Left renal cortex interstitium (tissue), 4 donors: ENCODE results near the gene TRERF1. TPM values are rescaled to one million over a fixed set of nuclear protein-coding genes. Genes with fewer than 3 reads are reported as not detected.
"Not testable (repeated sequence)": the region's sequence is repeated elsewhere in the genome, so short reads cannot be mapped to it uniquely, and the experiment has no call there.

Experiments used
- DNase-seq, 4 donors: peaks; one replicate each; pipeline ENCODE4 v3.0.0-alpha.2; 2013; ENCODE audit warnings: low read depth in 4 of 4, low spot score in 2 of 4, missing footprints in 1 of 4
- polyA plus RNA-seq, 4 donors: library from polyadenylated mRNA; unstranded; fragments of 120-200 nt; gene quantifications; one replicate each; pipeline ENCODE4 v1.2.1, GENCODE V29; 2013; ENCODE audit not compliant: insufficient read length in 4 of 4

Gene TRERF1
- polyA plus RNA-seq, 4 donors, result 14.1 to 18.4 (median 16.0) TPM

GRCh38 chr6:42450477-42451332 lies 1.0 kb downstream of the TRERF1 start:
- no peak for DNase-seq

GRCh38 chr6:42449917-42450476 lies 1.7 kb downstream of the TRERF1 start:
- DNase-seq, result no peak

GRCh38 chr6:42448927-42449659 lies 2.6 kb downstream of the TRERF1 start:
- no peak for DNase-seq

GRCh38 chr6:42448391-42448790 lies 3.3 kb downstream of the TRERF1 start:
- DNase-seq, result no peak

- no peak for DNase-seq
Observed at GRCh38 chr6:42446996-42447395, 4.7 kb downstream of the TRERF1 start.

GRCh38 chr6:42446370-42446769 lies 5.4 kb downstream of the TRERF1 start:
- DNase-seq, result no peak

GRCh38 chr6:42445955-42446354 lies 5.8 kb downstream of the TRERF1 start:
- not testable (repeated sequence) for DNase-seq

- no peak for DNase-seq
Observed at GRCh38 chr6:42443312-42444060, 8.2 kb downstream of the TRERF1 start.

GRCh38 chr6:42441697-42442081 lies 10.0 kb downstream of the TRERF1 start:
- DNase-seq, result no peak

GRCh38 chr6:42440778-42441696 lies 10.7 kb downstream of the TRERF1 start:
- peak in 1 of 4 donors; percentile 78 for DNase-seq

GRCh38 chr6:42440027-42440426 lies 11.7 kb downstream of the TRERF1 start:
- DNase-seq, result no peak

GRCh38 chr6:42436825-42437224 lies 14.9 kb downstream of the TRERF1 start:
- no peak for DNase-seq

GRCh38 chr6:42434237-42434636 lies 17.5 kb downstream of the TRERF1 start:
- no peak for DNase-seq

- no peak for DNase-seq
Observed at GRCh38 chr6:42433409-42433808, 18.3 kb downstream of the TRERF1 start.

- DNase-seq, result no peak
Observed at GRCh38 chr6:42431877-42432276, 19.8 kb downstream of the TRERF1 start.

GRCh38 chr6:42431356-42431755 lies 20.4 kb downstream of the TRERF1 start:
- no peak for DNase-seq

GRCh38 chr6:42429836-42430235 lies 21.9 kb downstream of the TRERF1 start:
- no peak for DNase-seq

- DNase-seq, result no peak
Observed at GRCh38 chr6:42429042-42429585, 22.6 kb downstream of the TRERF1 start.

- DNase-seq, result no peak
Observed at GRCh38 chr6:42428326-42429041, 23.2 kb downstream of the TRERF1 start.
